GM12801 (cell line): ENCODE data around the gene UBASH3B.

ENCODE experiments used
- CTCF ChIP-seq: IDR thresholded peaks from one replicate; pipeline ENCODE4 v1.5.1; 2011; ENCODE audit warnings: control low read depth; ENCODE audit not compliant: insufficient read length; ENCODE audit errors: extremely low read depth

The UBASH3B gene

GRCh38 chr11:122652495-122652894 is 3.0 kb upstream of the UBASH3B start:
- no peak for TF ChIP-seq CTCF

- no peak for TF ChIP-seq CTCF
These were observed 1.5 kb upstream of the UBASH3B start for GRCh38 chr11:122653916-122654585.

GRCh38 chr11:122656073-122656630 is 630 bp downstream of the UBASH3B start:
- no peak for TF ChIP-seq CTCF

GRCh38 chr11:122656631-122657101 is 1.1 kb downstream of the UBASH3B start:
- TF ChIP-seq CTCF = no peak

GRCh38 chr11:122659676-122660554 is 4.4 kb downstream of the UBASH3B start:
- TF ChIP-seq CTCF = no peak

- TF ChIP-seq CTCF = no peak
These were observed 5.8 kb downstream of the UBASH3B start for GRCh38 chr11:122661182-122661945.
